Stimulated activated CD4-positive, alpha-beta T cell treated with anti-CD3 and anti-CD28 coated beads, TNF-alpha, amount 100 ng/mL, for 4 hours (primary cell): Measurements from ENCODE around the gene ECE2.
"Not testable (repeated sequence)": the region's sequence is repeated elsewhere in the genome, so short reads cannot be mapped to it uniquely, and the experiment has no call there.

Experiments
- DNase-seq, 3 experiments: peaks; one replicate each; pipeline ENCODE4 v3.0.0-alpha.2; 2020; ENCODE audit warnings: low read depth in 3 of 3

ECE2 gene

GRCh38 chr3:184336547-184337398 is 61.0 kb downstream of the ECE2 start:
- no peak for DNase-seq

GRCh38 chr3:184337399-184337714 is 61.5 kb downstream of the ECE2 start, which contains the start of gene FAM131A:
FAM131A (plus strand) TSS chr3:184337600; CDS start chr3:184337631, 31 bp downstream.
- no peak for DNase-seq

DNA sequence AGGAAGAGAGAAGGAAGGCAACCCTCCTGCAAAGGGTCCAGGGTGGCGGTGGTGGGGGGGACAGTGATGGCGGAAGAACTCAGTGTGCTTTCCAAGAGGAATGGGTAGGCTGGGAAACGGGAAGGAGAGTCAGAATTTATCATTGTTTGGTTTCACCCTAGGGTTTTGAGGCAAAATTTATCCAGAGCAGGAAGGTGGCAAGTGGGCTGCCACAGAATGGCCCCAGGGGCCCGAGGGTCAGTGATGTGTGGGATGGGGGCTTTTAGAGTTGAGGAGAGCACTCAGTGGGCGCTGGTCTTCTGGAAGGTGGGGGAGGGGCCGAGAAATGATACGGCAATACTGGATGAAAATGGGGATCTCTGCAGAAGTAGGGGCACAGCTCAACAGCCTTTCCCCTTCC is 62.2 kb downstream of the ECE2 start:
- DNase-seq: no peak

DNA sequence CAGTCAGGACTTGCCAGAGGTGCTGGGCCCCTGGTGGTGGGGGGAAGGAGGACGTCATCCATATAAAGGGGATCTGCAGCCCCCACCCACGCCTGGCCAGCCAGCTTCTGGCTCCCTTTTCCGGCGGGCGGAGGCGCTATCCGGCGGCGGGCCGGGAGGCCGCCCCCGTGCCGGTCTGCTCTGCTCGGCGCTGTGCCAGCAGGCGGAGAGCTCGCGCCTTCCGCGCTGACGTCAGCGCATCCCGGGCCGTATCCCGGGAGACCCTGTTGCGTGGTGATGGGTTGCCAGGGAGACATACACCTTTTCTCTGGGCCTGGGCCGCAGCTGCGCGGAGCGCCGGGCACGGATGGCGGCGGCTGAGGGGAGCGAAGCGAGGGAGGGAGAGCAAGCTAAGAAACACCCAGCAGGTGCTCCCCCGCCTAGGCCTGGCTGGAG is 62.7 kb downstream of the ECE2 start:
- DNase-seq: no peak

DNA sequence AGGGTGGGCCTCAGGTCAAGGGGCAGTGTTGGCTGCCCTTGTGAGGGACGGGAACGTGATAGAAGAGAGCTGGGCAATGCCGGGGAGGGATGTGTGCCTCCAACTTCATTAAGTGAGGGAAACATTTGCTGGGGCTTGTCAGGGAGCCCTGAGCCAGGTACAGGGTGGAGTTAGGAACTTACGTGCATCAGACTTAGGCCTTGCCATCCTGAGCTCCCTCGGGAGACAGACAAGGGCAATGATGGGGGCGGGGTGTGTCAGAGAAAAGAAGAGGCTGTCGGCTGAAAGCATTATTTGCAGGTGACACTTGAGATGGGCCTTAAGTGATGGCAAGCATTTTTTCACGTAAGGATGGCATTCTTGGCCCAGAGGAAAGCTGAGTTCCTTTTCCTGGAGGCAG is 63.2 kb downstream of the ECE2 start:
- DNase-seq: no peak

DNA sequence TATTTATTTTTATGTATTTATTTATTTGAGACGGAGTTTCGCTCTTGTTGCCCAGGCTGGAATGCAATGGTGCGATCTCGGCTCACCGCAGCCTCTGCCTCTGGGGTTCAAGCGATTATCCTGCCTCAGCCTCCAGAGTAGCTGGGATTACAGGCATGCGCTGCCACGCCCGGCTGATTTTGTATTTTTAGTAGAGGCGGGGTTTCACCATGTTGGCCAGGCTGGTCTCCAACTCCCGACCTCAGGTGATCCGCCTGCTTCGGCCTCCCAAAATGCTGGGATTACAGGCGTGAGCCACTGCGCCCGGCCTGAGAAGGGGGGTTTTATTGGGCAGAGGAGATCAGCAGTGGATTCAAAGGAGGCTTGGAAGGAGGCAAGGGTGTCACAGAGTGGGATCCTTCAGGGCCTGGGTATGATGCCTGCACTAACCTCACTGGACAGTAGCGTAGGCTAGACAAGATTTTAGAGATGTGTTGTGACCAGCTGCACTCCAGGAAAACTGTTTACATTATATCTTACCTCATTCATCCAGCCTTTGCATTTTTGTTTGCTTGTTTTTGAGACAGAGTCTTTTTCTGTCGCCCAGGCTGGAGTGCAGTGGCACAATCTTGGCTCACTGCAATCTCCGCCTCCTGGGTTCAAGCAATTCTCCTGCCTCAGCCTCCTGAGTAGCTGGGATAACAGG is 63.8 kb downstream of the ECE2 start:
- not testable (repeated sequence) for DNase-seq

DNA sequence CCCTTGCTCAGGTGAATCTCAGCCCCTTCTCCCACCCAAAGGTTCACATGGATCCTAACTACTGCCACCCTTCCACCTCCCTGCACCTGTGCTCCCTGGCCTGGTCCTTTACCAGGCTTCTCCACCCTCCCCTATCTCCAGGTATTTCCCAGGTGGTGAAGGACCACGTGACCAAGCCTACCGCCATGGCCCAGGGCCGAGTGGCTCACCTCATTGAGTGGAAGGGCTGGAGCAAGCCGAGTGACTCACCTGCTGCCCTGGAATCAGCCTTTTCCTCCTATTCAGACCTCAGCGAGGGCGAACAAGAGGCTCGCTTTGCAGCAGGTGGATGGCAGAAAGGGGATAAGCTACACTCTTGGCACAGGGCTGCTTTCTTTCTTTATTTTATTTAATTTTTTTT is 66.1 kb downstream of the ECE2 start:
- no peak for DNase-seq
